ENCODE results near the gene CATSPER3. TPM values are rescaled to one million over a fixed set of nuclear protein-coding genes. Genes with fewer than 3 reads are reported as not detected.

The CATSPER3 gene
- total RNA-seq, 1 experiment from 2014 or later: 0.50 TPM

GRCh38 chr5:134935711-134936602 lies 31.8 kb upstream of the CATSPER3 start:
- Histone ChIP-seq H3K79me2 (ENCODE audit: insufficient read depth, low read length) (no peaks in the 10 kb centered on the region; the same call in 1 of the 2 replicates), H3K14ac (ENCODE audit: insufficient read depth, low read length) (no peak overlapping the region), H3K27ac (ENCODE audit: insufficient read length, low read depth, low read length) (no peak overlapping the region), H2AFZ (ENCODE audit: low read length) (no peak overlapping the region), H2BK20ac (ENCODE audit: low read depth, low read length, poor library complexity, severe bottlenecking) (no peak overlapping the region), H2BK5ac (ENCODE audit: insufficient read length, low read length) (no peak overlapping the region), H4K91ac (ENCODE audit: insufficient read length, low read depth, low read length) (no peak overlapping the region), H3K23ac (ENCODE audit: insufficient read length, low read depth, low read length) (no peak overlapping the region), H3K56ac (ENCODE audit: insufficient read length, low read depth, low read length) (no peak overlapping the region), H3T11ph (ENCODE audit: low read length) (no peak overlapping the region), H3K23me2 (ENCODE audit: insufficient read length, low read depth, low read length, poor library complexity, severe bottlenecking) (no peaks in the 10 kb centered on the region), H3K4me1 (ENCODE audit: insufficient read depth, low read length) (no peaks in the 10 kb centered on the region), H3K18ac (ENCODE audit: insufficient read length, low read depth, low read length) (no peak overlapping the region), H2BK12ac (ENCODE audit: insufficient read length, low read depth, low read length) (no peak overlapping the region), H3K9ac (ENCODE audit: extremely low read depth, insufficient read length, low read length) (no peak overlapping the region), H4K5ac (ENCODE audit: insufficient read length, low read depth, low read length) (no peak overlapping the region), H4K8ac (replicated peaks; ENCODE audit: insufficient read length, low read depth, low read length) (no peak overlapping the region), H2BK15ac (ENCODE audit: low read depth, low read length) (no peak overlapping the region), H3K4me2 (ENCODE audit: insufficient read depth, insufficient read length, low read length) (no peak overlapping the region), H3K9me3 (ENCODE audit: control insufficient read depth, low read depth, low read length) (no peaks in the 10 kb centered on the region), H3K27me3 (ENCODE audit: insufficient read depth, low read length) (no peaks in the 10 kb centered on the region), H3K4ac (ENCODE audit: low read depth, low read length) (no peak overlapping the region), H3K79me1 (ENCODE audit: insufficient read depth, low read depth, low read length, poor library complexity, severe bottlenecking) (no peaks in the 10 kb centered on the region), H2BK120ac (ENCODE audit: low read depth, low read length, poor library complexity, severe bottlenecking) (no peak overlapping the region), H2AK5ac (ENCODE audit: insufficient read length, low read length) (no peak overlapping the region), H4K20me1 (ENCODE audit: control insufficient read depth, insufficient read depth, insufficient read length) (no peaks in the 10 kb centered on the region)
- H3K27ac Mint-ChIP-seq: peak overlapping the region in 2 of 3 experiments; percentile 52 to 55; a peak in 1 of 7 replicates
- WGBS (ENCODE audit: extremely low coverage, insufficient read length, low lambda C conversion rate): no CpG with 5 or more reads among the region's 12 CpGs
- H3K4me3 Mint-ChIP-seq: no peak overlapping the region
- DNase-seq: no peak
- no peaks in the 10 kb centered on the region for H3K27me3 Mint-ChIP-seq (ENCODE audit: low read depth)
- H3K36me3 Mint-ChIP-seq (ENCODE audit: insufficient read depth in 1 of 3, low read depth in 3 of 3): peaks cover 0 to 21% (median under 1%) of the 10 kb centered on the region in 3 experiments; a peak in 4 of 7 replicates
- TF ChIP-seq, protein P1, sequence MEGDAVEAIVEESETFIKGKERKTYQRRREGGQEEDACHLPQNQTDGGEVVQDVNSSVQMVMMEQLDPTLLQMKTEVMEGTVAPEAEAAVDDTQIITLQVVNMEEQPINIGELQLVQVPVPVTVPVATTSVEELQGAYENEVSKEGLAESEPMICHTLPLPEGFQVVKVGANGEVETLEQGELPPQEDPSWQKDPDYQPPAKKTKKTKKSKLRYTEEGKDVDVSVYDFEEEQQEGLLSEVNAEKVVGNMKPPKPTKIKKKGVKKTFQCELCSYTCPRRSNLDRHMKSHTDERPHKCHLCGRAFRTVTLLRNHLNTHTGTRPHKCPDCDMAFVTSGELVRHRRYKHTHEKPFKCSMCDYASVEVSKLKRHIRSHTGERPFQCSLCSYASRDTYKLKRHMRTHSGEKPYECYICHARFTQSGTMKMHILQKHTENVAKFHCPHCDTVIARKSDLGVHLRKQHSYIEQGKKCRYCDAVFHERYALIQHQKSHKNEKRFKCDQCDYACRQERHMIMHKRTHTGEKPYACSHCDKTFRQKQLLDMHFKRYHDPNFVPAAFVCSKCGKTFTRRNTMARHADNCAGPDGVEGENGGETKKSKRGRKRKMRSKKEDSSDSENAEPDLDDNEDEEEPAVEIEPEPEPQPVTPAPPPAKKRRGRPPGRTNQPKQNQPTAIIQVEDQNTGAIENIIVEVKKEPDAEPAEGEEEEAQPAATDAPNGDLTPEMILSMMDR (conservative IDR thresholded peaks at IDR 0.05): no peak
- no peaks in the 10 kb centered on the region for H3K9me3 Mint-ChIP-seq
- peaks cover 5 to 7% of the 10 kb centered on the region in 2 experiments for H3K4me1 Mint-ChIP-seq

All from H9 (cell line).